SK-N-SH treated with all-trans-retinoic acid at 6 μM for 48 hours (cell line): ENCODE results near the gene IFI44L.

Experiments used
- ATAC-seq: fragments of 200-7000 bp; cut with Tn5 transposase; 3 replicates; pipeline ENCODE4 v1.9.1; 2020; ENCODE audit warnings: mild to moderate bottlenecking, moderate library complexity
- BACH2 ChIP-seq: fragments of 250-450 bp; sonication (Bioruptor Pico); IDR thresholded peaks from 2 replicates; pipeline ENCODE4 v1.9.0; 2021; ENCODE audit warnings: mild to moderate bottlenecking, borderline replicate concordance
- CREB5 ChIP-seq: fragments of 250-450 bp; sonication (Bioruptor Pico); IDR thresholded peaks from 2 replicates; pipeline ENCODE4 v1.5.1; 2020; ENCODE audit warnings: low read depth, mild to moderate bottlenecking, moderate library complexity
- CSRNP3 ChIP-seq: fragments of 250-450 bp; sonication (Bioruptor Pico); IDR thresholded peaks from 2 replicates; pipeline ENCODE4 v1.5.1; 2021; ENCODE audit warnings: mild to moderate bottlenecking, moderate library complexity
- ESRRG ChIP-seq: fragments of 250-450 bp; sonication (Bioruptor Pico); IDR thresholded peaks from 2 replicates; pipeline ENCODE4 v1.6.1; 2021; ENCODE audit warnings: mild to moderate bottlenecking
- PATZ1 ChIP-seq: fragments of 250-450 bp; sonication (Bioruptor Pico); IDR thresholded peaks from 2 replicates; pipeline ENCODE4 v1.8.0; 2020; ENCODE audit warnings: mild to moderate bottlenecking, moderate library complexity, borderline replicate concordance
- POU6F1 ChIP-seq: fragments of 250-450 bp; sonication (Bioruptor Pico); IDR thresholded peaks from 2 replicates; pipeline ENCODE4 v1.8.0; 2021; ENCODE audit warnings: low read depth, mild to moderate bottlenecking, moderate library complexity, borderline replicate concordance
- PPARA ChIP-seq: fragments of 250-450 bp; sonication (Bioruptor Pico); IDR thresholded peaks from 2 replicates; pipeline ENCODE4 v1.5.0; 2020; ENCODE audit warnings: mild to moderate bottlenecking, borderline replicate concordance
- SNAI2 ChIP-seq: fragments of 250-450 bp; sonication (Bioruptor Pico); IDR thresholded peaks from 2 replicates; pipeline ENCODE4 v1.5.0; 2020; ENCODE audit warnings: mild to moderate bottlenecking, moderate library complexity
- TCF4 ChIP-seq: fragments of 250-450 bp; sonication (Bioruptor Pico); IDR thresholded peaks from 2 replicates; pipeline ENCODE4 v1.8.0; 2021; ENCODE audit warnings: mild to moderate bottlenecking, moderate library complexity, borderline replicate concordance
- TOX ChIP-seq: fragments of 250-450 bp; sonication (Bioruptor Pico); IDR thresholded peaks from 2 replicates; pipeline ENCODE4 v1.8.0; 2021; ENCODE audit warnings: mild to moderate bottlenecking, moderate library complexity, borderline replicate concordance
- TSHZ2 ChIP-seq: fragments of 250-450 bp; sonication (Bioruptor Pico); IDR thresholded peaks from 2 replicates; pipeline ENCODE4 v1.5.0; 2020; ENCODE audit warnings: mild to moderate bottlenecking, moderate library complexity
- ZC3H10 ChIP-seq: fragments of 250-450 bp; sonication (Bioruptor Pico); IDR thresholded peaks from 2 replicates; pipeline ENCODE4 v1.5.1; 2021; ENCODE audit warnings: mild to moderate bottlenecking, moderate library complexity
- ZFP3 ChIP-seq: fragments of 250-450 bp; sonication (Bioruptor Pico); IDR thresholded peaks from 2 replicates; pipeline ENCODE4 v1.5.0; 2020; ENCODE audit warnings: mild to moderate bottlenecking, moderate library complexity
- ZFP30 ChIP-seq: fragments of 450-650 bp; formaldehyde crosslinking; IDR thresholded peaks from 2 replicates; pipeline ENCODE4 v1.5.0; 2022; ENCODE audit warnings: mild to moderate bottlenecking, moderate library complexity
- ZNF565 ChIP-seq: fragments of 450-650 bp; formaldehyde crosslinking; conservative IDR thresholded peaks from 2 replicates; pipeline ENCODE4 v1.5.0; 2020; ENCODE audit warnings: low read depth, mild to moderate bottlenecking, moderate library complexity
- ZNF70 ChIP-seq: fragments of 450-650 bp; formaldehyde crosslinking; IDR thresholded peaks from 2 replicates; pipeline ENCODE4 v1.5.0; 2020; ENCODE audit warnings: mild to moderate bottlenecking, moderate library complexity
- ZNF8 ChIP-seq: fragments of 450-650 bp; formaldehyde crosslinking; IDR thresholded peaks from 2 replicates; pipeline ENCODE4 v1.5.0; 2020; ENCODE audit warnings: mild to moderate bottlenecking, moderate library complexity

IFI44L gene

GRCh38 chr1:78673120-78673519, 52.9 kb downstream of the IFI44L start:
- TF ChIP-seq ESRRG (CRISPR knock-in tag) (no peak), CSRNP3 (CRISPR knock-in tag) (no peak), BACH2 (no peak), ZFP3 (CRISPR knock-in tag) (no peak), PATZ1 (CRISPR knock-in tag) (no peak), ZNF70 (CRISPR knock-in tag) (no peak), TOX (CRISPR knock-in tag) (no peak), SNAI2 (CRISPR knock-in tag) (no peak), ZC3H10 (CRISPR knock-in tag) (no peak), ZNF565 (CRISPR knock-in tag) (no peak)

GRCh38 chr1:78676347-78676982, 56.2 kb downstream of the IFI44L start:
- TF ChIP-seq CSRNP3 (CRISPR knock-in tag) (no peak), POU6F1 (no peak), ZFP3 (CRISPR knock-in tag) (no peak), CREB5 (CRISPR knock-in tag) (no peak), TSHZ2 (no peak), PPARA (CRISPR knock-in tag) (no peak), TOX (CRISPR knock-in tag) (no peak)
- TF ChIP-seq, all 23 proteins: peak for 0
- ATAC-seq = peak; percentile 78

More at GRCh38 chr1:78673120-78673519, 52.9 kb downstream of the IFI44L start:
- ATAC-seq = no peak

GRCh38 chr1:78676993-78677392, 56.7 kb downstream of the IFI44L start:
- ATAC-seq = no peak
- no peak for TF ChIP-seq ZFP30 (CRISPR knock-in tag)
- TF ChIP-seq TSHZ2 = no peak
- no peak for TF ChIP-seq ZNF8 (CRISPR knock-in tag)
- TF ChIP-seq PPARA (CRISPR knock-in tag) = no peak
- no peak for TF ChIP-seq CSRNP3 (CRISPR knock-in tag)
- TF ChIP-seq ESRRG (CRISPR knock-in tag) = no peak
- no peak for TF ChIP-seq PATZ1 (CRISPR knock-in tag)
- no peak for TF ChIP-seq TCF4
